GM23338 (cell line): Measurements from ENCODE around the gene UBE3C. TPM values are rescaled to one million over a fixed set of nuclear protein-coding genes. Genes with fewer than 3 reads are reported as not detected.

ENCODE experiments used
- ATAC-seq: fragments of 200-7000 bp; cut with Tn5 transposase; 3 replicates; pipeline ENCODE4 v1.9.1; 2020
- DNase-seq: peaks from one replicate; pipeline ENCODE4 v3.0.0-alpha.2; 2015; ENCODE audit warnings: low spot score
- H2AFZ ChIP-seq: fragments of 200-600 bp; sonication (generic); 2 replicates; pipeline ENCODE4 v1.8.0; 2016; ENCODE audit warnings: antibody characterized with exemption, mild to moderate bottlenecking, moderate library complexity
- H3F3A ChIP-seq: fragments of 200-600 bp; sonication (generic); replicated peaks from 2 replicates; pipeline ENCODE4 v1.8.0; 2017; ENCODE audit warnings: antibody characterized with exemption, mixed run types, low read depth
- H3K27ac ChIP-seq: fragments of 200-600 bp; sonication (generic); 2 replicates; pipeline ENCODE4 v1.6.1; 2016; ENCODE audit warnings: low read depth
- H3K27me3 ChIP-seq: fragments of 200-600 bp; sonication (generic); 2 replicates; pipeline ENCODE4 v1.8.0; 2016; ENCODE audit warnings: mild to moderate bottlenecking, mixed run types, moderate library complexity; ENCODE audit not compliant: insufficient read depth
- H3K36me3 ChIP-seq: fragments of 200-600 bp; sonication (generic); 2 replicates; pipeline ENCODE4 v1.8.0; 2016; ENCODE audit warnings: mild to moderate bottlenecking; ENCODE audit not compliant: insufficient read depth
- H3K4me1 ChIP-seq: fragments of 200-600 bp; sonication (generic); 2 replicates; pipeline ENCODE4 v1.8.0; 2016; ENCODE audit warnings: mild to moderate bottlenecking, moderate library complexity; ENCODE audit not compliant: insufficient read depth
- H3K4me2 ChIP-seq: fragments of 200-600 bp; sonication (generic); 2 replicates; pipeline ENCODE4 v1.7.1; 2017; ENCODE audit warnings: mixed run types
- H3K4me3 ChIP-seq: fragments of 200-600 bp; sonication (generic); 2 replicates; pipeline ENCODE4 v1.6.1; 2016; ENCODE audit warnings: mixed run types
- H3K79me2 ChIP-seq: fragments of 200-600 bp; sonication (generic); replicated peaks from 2 replicates; pipeline ENCODE4 v1.8.0; 2017; ENCODE audit warnings: mild to moderate bottlenecking; ENCODE audit not compliant: insufficient read depth
- H3K9me2 ChIP-seq: fragments of 200-600 bp; sonication (generic); 2 replicates; pipeline ENCODE4 v1.8.0; 2017; ENCODE audit not compliant: insufficient read depth
- H4K20me1 ChIP-seq: fragments of 200-600 bp; sonication (generic); replicated peaks from 2 replicates; pipeline ENCODE4 v1.8.0; 2017; ENCODE audit warnings: mild to moderate bottlenecking; ENCODE audit not compliant: insufficient read depth
- H3K27ac Mint-ChIP-seq: 2 replicates; pipeline ENCODE4 v1.8.0; 2020; ENCODE audit warnings: inconsistent platforms, mild to moderate bottlenecking, moderate library complexity, mixed read lengths
- H3K27me3 Mint-ChIP-seq: 3 replicates; pipeline ENCODE4 v1.8.0; 2022; ENCODE audit warnings: low read depth, mild to moderate bottlenecking, moderate library complexity, mixed read lengths, inconsistent platforms; ENCODE audit not compliant: insufficient read depth, poor library complexity
- H3K36me3 Mint-ChIP-seq: 3 replicates; pipeline ENCODE4 v1.8.0; 2021; ENCODE audit warnings: low read depth, mild to moderate bottlenecking, inconsistent platforms, moderate library complexity, mixed read lengths
- H3K4me1 Mint-ChIP-seq: 3 replicates; pipeline ENCODE4 v1.8.0; 2020; ENCODE audit warnings: mild to moderate bottlenecking, inconsistent platforms, mixed read lengths
- H3K4me3 Mint-ChIP-seq: 3 replicates; pipeline ENCODE4 v1.8.0; 2021; ENCODE audit warnings: moderate library complexity, mild to moderate bottlenecking, inconsistent platforms, mixed read lengths
- H3K9me3 Mint-ChIP-seq: 3 replicates; pipeline ENCODE4 v1.8.0; 2020; ENCODE audit warnings: moderate library complexity, mild to moderate bottlenecking, inconsistent platforms, mixed read lengths
- CREB1 ChIP-seq: fragments of 250-450 bp; sonication (Bioruptor Pico); IDR thresholded peaks from 2 replicates; pipeline ENCODE4 v1.5.0; 2020; ENCODE audit warnings: low read depth, mild to moderate bottlenecking, moderate library complexity
- EZH2phosphoT487 ChIP-seq: fragments of 200-600 bp; sonication (generic); IDR thresholded peaks from one replicate; pipeline ENCODE4 v1.8.1; 2018; ENCODE audit warnings: antibody characterized with exemption; ENCODE audit not compliant: unreplicated experiment
- JUNB ChIP-seq: IDR thresholded peaks from one replicate; pipeline ENCODE4 v1.6.1; 2016; ENCODE audit warnings: antibody characterized with exemption; ENCODE audit not compliant: unreplicated experiment
- NANOG ChIP-seq: IDR thresholded peaks from 2 replicates; pipeline ENCODE4 v1.6.1; 2016; ENCODE audit warnings: antibody characterized with exemption, borderline replicate concordance
- STAT1 ChIP-seq: IDR thresholded peaks from one replicate; pipeline ENCODE4 v1.6.1; 2016; ENCODE audit warnings: antibody characterized with exemption; ENCODE audit not compliant: unreplicated experiment
- ZNF331 ChIP-seq: fragments of 250-450 bp; sonication (Bioruptor Pico); IDR thresholded peaks from 2 replicates; pipeline ENCODE4 v1.5.0; 2020; ENCODE audit warnings: low read depth, mild to moderate bottlenecking, moderate library complexity
- polyA plus RNA-seq: library from polyadenylated mRNA; unstranded; fragments of >200 nt; fragmentation: Nextera tagmentation; extraction: Ambion mirVana; gene quantifications from 2 replicates; pipeline ENCODE4 v1.2.1, GENCODE V29; 2016
- total RNA-seq: library from RNA; depleted of rRNA; stranded (reverse); fragments of >200 nt; shearing (Covaris generic); gene quantifications from 2 replicates; pipeline ENCODE4 v1.2.3, GENCODE V29; 2014
- TF ChIP-seq, protein P1 (sequence below): IDR thresholded peaks from one replicate; pipeline ENCODE4 v1.6.1; 2018; ENCODE audit warnings: antibody characterized with exemption; ENCODE audit not compliant: unreplicated experiment
- TF ChIP-seq, protein P2 (sequence below): fragments of 250-450 bp; sonication (Bioruptor Pico); IDR thresholded peaks from 2 replicates; pipeline ENCODE4 v1.5.0; 2020; ENCODE audit warnings: mild to moderate bottlenecking, moderate library complexity

UBE3C gene
- total and polyA plus RNA-seq, 2 experiments from 2014 or later: 16.8 to 76.9 TPM

DNA sequence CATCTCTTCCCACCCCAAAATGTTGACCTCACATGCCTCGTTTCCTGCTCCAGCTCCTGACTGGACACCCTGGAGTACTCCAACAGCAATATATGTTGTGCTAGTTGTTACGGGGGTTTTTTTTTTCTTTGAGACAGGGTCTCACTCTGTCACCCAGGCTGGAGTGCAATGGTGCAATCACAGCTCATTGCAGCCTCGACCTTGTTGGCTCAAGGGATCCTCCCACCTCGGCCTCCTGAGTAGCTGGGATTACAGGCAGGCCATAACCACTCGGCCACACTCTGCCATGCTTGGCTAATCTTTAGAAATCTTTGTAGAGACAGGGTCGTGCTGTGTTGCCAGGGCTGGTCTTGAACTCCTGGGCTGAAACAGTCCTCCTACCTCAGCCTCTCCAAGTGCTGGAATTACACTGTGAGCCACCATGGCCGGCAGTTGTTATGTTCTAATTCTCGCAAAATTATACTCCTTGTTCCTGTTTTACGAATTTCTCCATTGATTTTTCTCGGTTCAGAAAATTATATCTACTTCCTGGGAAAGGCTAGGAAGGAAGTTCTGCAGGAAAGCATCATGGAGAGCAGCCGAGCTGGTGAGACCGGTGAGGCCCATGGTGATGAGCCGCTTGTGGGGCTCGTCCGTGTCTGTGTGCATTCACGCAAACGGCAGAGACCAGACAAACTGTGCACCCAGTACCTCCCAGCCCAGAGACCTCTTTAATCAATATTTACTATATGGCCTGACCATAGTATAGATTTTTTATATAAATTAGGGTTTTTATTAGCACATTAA is 145.7 kb downstream of the UBE3C start:
- Histone ChIP-seq H4K20me1 (no peaks in the 10 kb centered on the region), H3K27me3 (no peaks in the 10 kb centered on the region), H3K4me2 (no peak overlapping the region), H3K36me3 (no peaks in the 10 kb centered on the region), H3K4me3 (no peak overlapping the region), H3K79me2 (no peaks in the 10 kb centered on the region), H3K9me2 (no peaks in the 10 kb centered on the region), H3K4me1 (0 out of 2 replicates have a peak, but pooled peaks cover 5% of the 10 kb centered on the region), H3K27ac (no peak overlapping the region), H3F3A (peaks cover 3% of the 10 kb centered on the region; the same call in 1 of the 2 replicates), H2AFZ (no peak overlapping the region)
- TF ChIP-seq EZH2phosphoT487 (no peak), ZNF331 (CRISPR knock-in tag) (no peak), NANOG (no peak), CREB1 (no peak), STAT1 (no peak), JUNB (no peak)
- TF ChIP-seq, protein P1, sequence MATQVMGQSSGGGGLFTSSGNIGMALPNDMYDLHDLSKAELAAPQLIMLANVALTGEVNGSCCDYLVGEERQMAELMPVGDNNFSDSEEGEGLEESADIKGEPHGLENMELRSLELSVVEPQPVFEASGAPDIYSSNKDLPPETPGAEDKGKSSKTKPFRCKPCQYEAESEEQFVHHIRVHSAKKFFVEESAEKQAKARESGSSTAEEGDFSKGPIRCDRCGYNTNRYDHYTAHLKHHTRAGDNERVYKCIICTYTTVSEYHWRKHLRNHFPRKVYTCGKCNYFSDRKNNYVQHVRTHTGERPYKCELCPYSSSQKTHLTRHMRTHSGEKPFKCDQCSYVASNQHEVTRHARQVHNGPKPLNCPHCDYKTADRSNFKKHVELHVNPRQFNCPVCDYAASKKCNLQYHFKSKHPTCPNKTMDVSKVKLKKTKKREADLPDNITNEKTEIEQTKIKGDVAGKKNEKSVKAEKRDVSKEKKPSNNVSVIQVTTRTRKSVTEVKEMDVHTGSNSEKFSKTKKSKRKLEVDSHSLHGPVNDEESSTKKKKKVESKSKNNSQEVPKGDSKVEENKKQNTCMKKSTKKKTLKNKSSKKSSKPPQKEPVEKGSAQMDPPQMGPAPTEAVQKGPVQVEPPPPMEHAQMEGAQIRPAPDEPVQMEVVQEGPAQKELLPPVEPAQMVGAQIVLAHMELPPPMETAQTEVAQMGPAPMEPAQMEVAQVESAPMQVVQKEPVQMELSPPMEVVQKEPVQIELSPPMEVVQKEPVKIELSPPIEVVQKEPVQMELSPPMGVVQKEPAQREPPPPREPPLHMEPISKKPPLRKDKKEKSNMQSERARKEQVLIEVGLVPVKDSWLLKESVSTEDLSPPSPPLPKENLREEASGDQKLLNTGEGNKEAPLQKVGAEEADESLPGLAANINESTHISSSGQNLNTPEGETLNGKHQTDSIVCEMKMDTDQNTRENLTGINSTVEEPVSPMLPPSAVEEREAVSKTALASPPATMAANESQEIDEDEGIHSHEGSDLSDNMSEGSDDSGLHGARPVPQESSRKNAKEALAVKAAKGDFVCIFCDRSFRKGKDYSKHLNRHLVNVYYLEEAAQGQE: no peak
- TF ChIP-seq, protein P2, sequence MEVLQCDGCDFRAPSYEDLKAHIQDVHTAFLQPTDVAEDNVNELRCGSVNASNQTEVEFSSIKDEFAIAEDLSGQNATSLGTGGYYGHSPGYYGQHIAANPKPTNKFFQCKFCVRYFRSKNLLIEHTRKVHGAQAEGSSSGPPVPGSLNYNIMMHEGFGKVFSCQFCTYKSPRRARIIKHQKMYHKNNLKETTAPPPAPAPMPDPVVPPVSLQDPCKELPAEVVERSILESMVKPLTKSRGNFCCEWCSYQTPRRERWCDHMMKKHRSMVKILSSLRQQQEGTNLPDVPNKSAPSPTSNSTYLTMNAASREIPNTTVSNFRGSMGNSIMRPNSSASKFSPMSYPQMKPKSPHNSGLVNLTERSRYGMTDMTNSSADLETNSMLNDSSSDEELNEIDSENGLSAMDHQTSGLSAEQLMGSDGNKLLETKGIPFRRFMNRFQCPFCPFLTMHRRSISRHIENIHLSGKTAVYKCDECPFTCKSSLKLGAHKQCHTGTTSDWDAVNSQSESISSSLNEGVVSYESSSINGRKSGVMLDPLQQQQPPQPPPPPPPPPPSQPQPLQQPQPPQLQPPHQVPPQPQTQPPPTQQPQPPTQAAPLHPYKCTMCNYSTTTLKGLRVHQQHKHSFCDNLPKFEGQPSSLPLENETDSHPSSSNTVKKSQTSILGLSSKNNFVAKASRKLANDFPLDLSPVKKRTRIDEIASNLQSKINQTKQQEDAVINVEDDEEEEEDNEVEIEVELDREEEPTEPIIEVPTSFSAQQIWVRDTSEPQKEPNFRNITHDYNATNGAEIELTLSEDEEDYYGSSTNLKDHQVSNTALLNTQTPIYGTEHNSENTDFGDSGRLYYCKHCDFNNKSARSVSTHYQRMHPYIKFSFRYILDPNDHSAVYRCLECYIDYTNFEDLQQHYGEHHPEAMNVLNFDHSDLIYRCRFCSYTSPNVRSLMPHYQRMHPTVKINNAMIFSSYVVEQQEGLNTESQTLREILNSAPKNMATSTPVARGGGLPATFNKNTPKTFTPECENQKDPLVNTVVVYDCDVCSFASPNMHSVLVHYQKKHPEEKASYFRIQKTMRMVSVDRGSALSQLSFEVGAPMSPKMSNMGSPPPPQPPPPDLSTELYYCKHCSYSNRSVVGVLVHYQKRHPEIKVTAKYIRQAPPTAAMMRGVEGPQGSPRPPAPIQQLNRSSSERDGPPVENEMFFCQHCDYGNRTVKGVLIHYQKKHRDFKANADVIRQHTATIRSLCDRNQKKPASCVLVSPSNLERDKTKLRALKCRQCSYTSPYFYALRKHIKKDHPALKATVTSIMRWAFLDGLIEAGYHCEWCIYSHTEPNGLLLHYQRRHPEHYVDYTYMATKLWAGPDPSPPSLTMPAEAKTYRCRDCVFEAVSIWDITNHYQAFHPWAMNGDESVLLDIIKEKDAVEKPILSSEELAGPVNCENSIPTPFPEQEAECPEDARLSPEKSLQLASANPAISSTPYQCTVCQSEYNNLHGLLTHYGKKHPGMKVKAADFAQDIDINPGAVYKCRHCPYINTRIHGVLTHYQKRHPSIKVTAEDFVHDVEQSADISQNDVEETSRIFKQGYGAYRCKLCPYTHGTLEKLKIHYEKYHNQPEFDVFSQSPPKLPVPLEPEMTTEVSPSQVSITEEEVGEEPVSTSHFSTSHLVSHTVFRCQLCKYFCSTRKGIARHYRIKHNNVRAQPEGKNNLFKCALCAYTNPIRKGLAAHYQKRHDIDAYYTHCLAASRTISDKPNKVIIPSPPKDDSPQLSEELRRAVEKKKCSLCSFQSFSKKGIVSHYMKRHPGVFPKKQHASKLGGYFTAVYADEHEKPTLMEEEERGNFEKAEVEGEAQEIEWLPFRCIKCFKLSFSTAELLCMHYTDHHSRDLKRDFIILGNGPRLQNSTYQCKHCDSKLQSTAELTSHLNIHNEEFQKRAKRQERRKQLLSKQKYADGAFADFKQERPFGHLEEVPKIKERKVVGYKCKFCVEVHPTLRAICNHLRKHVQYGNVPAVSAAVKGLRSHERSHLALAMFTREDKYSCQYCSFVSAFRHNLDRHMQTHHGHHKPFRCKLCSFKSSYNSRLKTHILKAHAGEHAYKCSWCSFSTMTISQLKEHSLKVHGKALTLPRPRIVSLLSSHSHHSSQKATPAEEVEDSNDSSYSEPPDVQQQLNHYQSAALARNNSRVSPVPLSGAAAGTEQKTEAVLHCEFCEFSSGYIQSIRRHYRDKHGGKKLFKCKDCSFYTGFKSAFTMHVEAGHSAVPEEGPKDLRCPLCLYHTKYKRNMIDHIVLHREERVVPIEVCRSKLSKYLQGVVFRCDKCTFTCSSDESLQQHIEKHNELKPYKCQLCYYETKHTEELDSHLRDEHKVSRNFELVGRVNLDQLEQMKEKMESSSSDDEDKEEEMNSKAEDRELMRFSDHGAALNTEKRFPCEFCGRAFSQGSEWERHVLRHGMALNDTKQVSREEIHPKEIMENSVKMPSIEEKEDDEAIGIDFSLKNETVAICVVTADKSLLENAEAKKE (CRISPR knock-in tag): no peak
- DNase-seq (no peak), ATAC-seq (no peak)
- Mint-ChIP-seq H3K36me3 (peaks cover 30% of the 10 kb centered on the region), H3K4me1 (peaks cover 2% of the 10 kb centered on the region; the same call in 1 of the 3 replicates), H3K9me3 (peaks cover 50% of the 10 kb centered on the region), H3K27me3 (peaks cover 13% of the 10 kb centered on the region), H3K27ac (no peak overlapping the region), H3K4me3 (no peak overlapping the region)
